GM19193 (cell line): ENCODE measurements around the gene FIBP.
A peak's percentile ranks its signal among the peaks of the same experiment; 100 is the strongest.

Experiments
- POLR2A ChIP-seq: IDR thresholded peaks from 4 replicates; pipeline ENCODE4 v1.6.1; 2011; ENCODE audit not compliant: insufficient read depth, insufficient read length; ENCODE audit errors: extremely low read depth

FIBP gene

DNA sequence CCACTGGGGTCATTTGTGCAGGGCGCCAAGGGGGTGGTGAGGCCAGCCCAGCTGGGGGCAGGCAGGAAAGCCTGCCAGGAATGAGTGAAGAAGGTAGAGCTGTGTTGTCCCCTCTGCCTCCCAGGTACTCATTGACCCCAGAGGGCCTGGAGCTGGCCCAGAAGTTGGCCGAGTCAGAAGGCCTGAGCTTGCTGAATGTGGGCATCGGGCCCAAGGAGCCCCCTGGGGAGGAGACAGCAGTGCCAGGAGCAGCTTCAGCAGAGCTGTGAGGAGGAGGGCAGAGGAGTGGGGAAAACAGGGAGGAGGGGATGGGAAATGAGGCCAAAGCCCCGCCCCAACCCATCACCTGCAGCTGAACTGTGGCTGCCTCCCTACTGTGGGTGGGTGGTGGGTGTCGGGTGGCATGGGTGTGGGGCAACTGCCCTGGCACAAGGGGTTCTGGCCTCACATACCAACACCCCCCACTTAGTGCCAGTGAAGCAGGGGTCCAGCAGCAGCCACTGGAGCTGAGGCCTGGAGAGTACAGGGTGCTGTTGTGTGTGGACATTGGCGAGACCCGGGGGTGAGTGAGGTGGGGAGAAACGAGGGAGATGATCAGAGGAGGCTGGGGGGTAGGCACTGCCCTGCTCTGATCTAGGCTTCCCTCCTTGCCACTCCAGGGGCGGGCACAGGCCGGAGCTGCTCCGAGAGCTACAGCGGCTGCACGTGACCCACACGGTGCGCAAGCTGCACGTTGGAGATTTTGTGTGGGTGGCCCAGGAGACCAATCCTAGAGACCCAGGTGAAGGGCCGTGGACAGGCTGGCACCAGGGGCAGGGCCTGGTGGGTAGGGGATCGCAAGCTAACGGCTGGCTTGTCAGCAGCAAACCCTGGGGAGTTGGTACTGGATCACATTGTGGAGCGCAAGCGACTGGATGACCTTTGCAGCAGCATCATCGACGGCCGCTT lies 25.1 kb downstream of the FIBP start:
- TF ChIP-seq POLR2A, result no peak

- no peak for TF ChIP-seq POLR2A
These were observed 26.0 kb downstream of the FIBP start for GRCh38 chr11:65862191-65862735.

DNA sequence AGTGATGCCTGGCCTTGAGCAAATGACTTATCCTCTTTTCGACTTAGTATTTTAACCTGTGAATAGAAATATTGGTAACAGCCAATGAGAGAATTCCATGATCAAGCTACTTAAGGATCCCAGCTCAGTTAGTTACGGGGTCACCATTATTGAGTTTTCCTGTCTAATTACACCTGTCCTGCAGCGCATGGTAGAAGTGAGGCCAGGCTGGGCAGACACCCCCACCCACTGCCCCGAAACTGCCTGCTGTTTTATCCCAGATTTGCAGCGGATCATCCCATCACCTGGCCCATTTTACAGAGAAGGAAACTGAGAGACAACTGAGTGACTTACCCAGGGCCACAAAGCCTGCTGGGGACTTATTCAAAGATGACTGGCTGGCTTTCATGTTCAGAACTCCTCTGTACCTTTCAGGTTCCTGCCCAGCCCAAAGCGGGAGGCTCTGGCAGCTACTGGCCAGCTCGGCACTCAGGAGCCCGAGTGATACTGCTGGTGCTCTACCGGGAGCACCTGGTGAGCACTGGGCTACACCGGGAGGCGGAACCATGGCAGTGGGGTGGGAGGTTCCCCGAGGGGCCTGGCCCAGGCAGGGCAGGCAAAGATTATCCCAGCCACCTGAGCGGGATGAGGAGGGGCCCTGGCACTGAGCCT lies 26.6 kb downstream of the FIBP start:
- no peak for TF ChIP-seq POLR2A

- no peak for TF ChIP-seq POLR2A
These were observed 27.1 kb downstream of the FIBP start for GRCh38 chr11:65861165-65861505.

- peak; percentile 80 for TF ChIP-seq POLR2A
These were observed 27.8 kb downstream of the FIBP start, which contains the start of gene MUS81 for GRCh38 chr11:65860278-65861164. Gene MUS81, plus strand, starts transcription at chr11:65860433. Its CDS starts 321 bp downstream, at chr11:65860754.

DNA sequence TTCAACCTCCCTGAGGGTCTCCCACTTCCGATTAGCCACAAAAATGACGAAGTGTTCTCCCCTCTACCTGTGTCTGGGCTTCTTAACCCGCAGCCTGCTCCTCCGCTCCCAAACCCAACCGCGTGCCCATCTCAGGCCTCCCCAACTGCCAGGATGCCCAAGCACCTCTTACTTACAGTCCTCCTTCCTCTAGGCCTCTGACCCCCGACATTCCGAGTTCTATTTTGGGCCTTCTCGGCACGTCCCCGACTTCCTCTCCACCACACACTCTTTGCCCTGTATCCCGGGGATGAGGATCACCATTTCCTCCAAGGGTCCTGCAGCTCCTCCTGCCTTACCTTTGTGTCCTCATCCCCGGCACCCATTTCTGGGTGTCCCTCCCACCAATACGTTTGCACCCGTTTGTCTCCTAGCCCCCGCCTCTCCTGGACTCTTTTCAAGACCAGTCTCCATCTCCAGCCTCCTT lies 28.4 kb downstream of the FIBP start:
- no peak for TF ChIP-seq POLR2A

DNA sequence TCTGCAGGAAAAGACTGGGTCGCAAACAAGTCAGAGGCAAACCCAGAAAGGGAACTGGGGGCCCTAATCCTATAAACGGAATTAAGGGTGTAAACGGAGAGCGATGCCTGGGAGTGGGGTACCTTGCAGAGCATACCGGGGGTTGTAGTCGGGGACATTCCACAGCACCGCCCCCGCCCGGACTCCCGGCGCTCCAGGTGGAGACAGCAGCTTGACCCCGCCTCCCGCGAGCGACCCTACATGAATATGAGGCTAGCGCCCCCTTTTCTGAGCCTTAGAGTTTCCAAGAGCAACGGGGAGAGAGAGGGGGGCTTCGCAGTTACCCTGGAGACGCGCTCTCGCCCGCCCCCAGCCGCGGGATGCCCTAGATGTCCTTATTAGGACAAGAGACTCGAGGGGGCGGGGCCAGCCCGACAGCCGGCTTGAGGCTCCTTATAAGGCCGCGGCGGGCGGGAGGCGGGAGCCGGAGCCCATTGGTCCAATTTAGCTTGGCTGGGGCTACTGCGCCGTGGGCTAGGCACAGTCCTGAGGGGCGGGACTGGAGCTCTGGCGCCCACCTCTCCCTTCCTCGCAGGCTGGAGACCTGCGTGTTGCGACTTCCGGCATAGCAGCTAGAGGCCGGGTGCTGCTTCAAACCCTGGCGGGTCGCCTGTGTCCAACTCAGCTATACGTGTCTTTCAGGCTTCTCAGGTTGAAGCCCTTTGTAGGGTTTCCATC lies 29.0 kb downstream of the FIBP start:
- TF ChIP-seq POLR2A, result peak; percentile 96

GRCh38 chr11:65858681-65859087 lies 29.6 kb downstream of the FIBP start:
- TF ChIP-seq POLR2A, result no peak

DNA sequence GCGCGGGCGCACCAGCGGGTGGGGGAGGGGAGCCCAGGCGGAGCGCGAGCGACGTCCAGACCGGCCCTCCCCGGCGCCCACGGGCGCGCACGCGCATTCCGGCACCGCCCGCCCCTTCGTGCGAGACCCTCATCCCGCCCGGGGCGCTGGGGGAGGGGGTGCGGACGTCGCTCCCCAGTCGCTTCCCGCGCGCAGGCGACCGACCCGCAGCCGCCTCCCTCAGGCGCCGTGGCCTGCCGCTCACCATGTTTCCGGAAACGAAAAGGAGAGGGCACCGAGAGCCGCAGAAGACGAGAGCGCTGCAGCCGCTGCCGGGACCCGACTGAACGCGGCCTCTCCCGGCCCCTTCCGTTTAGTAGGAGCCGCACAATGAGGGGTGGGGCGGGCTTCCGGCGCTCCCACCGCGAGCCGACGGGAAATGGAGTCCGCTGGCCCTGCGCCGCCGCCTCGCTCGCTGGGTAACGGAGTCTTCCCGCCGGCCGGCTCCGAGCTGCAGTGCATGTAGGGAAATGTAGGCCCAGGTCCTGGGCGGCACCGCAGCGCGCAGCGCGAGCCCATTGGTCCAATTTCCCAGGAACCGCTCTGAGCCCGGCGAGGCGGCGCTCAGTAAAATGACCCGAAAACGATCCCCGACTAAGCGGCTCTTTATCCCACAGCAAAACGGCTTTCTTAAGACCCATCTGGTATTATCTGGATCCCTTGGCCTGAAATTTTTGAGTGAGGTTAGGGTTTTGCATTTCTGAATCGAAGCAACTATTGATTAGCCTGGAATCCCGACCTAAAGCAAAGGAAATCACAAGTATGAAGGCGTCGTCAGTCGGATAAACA lies 30.2 kb downstream of the FIBP start, which contains the start of gene CFL1:
TSS of gene CFL1 (minus strand) at position 328 of the 828 bp plus-strand sequence. CDS start at position 247, 81 bp downstream.
- TF ChIP-seq POLR2A, result peak; percentile 99

GRCh38 chr11:65857500-65857852 lies 30.8 kb downstream of the FIBP start:
- no peak for TF ChIP-seq POLR2A

DNA sequence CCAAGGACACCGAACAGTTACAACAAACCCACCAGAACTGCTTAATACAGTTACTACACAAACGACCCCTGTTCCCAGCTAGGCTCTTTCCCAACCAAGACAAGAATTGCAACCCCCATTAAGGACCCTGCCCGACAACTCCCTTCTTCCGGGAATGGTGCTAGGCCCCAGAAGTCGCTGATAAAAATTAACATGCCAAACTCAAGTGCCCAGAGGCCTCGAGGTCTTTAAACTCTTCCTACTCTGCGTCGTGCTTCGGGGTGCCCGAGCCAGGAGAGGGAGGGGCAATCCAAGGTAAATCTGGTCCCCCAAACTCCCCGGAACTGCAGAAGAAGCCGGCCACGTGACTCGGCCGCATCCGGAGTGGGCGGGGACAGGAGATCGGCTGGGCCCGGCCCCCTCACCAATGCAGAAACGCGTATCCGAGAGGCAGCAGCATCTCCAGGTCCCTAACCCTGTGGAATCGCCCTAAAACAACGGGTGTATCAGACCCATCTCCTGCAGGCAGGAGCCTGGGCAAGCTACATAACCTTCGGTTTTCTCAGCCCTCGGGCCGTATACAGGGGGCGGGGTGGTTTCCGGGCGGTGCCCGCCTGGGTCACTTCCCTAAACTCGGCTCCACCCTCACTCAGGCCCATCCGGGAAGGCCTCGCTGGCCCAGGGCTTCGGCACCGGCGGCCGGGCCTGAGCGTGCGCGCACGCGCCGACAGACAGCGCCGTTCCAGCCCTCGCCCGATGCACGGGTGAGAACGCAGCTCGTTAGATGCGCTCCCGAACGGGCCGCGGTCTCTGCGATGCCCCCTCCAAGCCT lies 31.4 kb downstream of the FIBP start:
- TF ChIP-seq POLR2A, result peak; percentile 58

DNA sequence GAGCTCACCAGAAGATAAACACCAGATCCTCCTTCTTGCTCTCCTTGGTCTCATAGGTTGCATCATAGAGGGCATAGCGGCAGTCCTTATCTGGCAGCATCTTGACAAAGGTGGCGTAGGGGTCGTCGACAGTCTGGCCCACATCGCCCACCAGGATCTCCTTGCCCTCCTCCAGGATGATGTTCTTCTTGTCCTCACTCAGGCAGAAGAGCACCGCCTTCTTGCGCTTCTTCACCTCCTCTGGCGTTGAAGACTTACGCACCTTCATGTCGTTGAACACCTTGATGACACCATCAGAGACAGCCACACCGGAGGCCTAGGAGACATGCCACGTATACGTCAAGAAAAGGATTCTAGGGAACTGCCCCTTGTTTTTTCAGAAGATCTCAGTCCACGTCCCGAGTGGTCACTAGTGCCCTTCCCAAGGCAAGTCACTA lies 32.3 kb downstream of the FIBP start:
- peak; percentile 10 for TF ChIP-seq POLR2A
